Measurements from ENCODE around the gene SLC26A6. TPM values are rescaled to one million over a fixed set of nuclear protein-coding genes. Genes with fewer than 3 reads are reported as not detected.

Gene SLC26A6
- total RNA-seq, 1 experiment from 2014 or later, result 36.3 TPM

DNA sequence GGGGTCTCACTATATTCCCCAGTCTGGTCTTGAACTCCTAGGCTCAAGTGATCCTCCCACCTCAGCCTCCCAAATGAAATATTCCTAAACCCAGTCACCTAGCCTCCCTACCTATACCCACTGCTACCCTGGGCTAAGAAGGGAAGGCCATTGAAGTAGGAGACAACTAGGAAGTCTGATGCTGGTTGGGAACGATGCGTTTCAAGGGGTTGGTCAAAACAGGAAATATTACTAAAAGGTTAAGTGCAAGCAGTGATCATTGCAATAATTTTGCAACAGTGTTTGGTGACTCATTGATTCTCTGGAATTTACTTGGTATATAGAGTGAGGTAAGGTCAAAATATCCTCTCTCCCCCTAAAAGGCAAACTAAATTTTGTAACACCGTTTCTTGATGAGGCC, 21.2 kb downstream of the SLC26A6 start:
- intact Hi-C loops (cut with micrococcal nuclease; ENCODE audit: unreplicated experiment), result no loop called here
- BruUV-seq (replicated peaks), result no TSS peak
- CTCF ChIA-PET, result no interaction called here

DNA sequence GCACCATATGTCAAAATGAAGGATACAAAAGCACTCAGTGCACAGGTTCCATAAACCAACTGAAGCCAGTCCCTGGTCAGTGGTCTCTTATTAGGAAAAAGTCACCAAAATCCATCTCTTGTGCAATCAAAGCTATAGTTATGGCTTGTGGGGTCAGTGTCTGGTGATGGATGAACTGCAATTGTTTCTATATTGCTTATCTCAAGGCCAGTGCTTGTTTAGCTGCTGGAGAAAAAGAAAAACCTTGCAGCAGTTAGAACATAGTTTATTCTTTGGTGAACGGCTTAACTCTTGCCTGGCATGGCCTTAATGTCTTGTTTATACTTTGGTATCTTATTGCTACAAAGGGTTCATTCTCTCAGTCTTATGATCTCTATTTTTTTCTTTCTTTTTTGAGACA, 23.0 kb downstream of the SLC26A6 start:
- intact Hi-C loops (cut with micrococcal nuclease; ENCODE audit: unreplicated experiment) (no loop called here), in situ Hi-C loops (cut with HindIII; ENCODE audit: low pct_unique_long_range_greater_than_20kb, low sequenced_read_pairs) (no loop called here)
- peaks cover 3% of the 10 kb centered on the region; the same call in 1 of the 2 replicates for H3K9me3 ChIP-seq (ENCODE audit: control insufficient read depth, insufficient read depth, low read depth, low read length)
- no peak overlapping the region for H3K27ac ChIP-seq (ENCODE audit: low read length)
- BruUV-seq (replicated peaks), result no TSS peak
- TF ChIP-seq, protein P1, sequence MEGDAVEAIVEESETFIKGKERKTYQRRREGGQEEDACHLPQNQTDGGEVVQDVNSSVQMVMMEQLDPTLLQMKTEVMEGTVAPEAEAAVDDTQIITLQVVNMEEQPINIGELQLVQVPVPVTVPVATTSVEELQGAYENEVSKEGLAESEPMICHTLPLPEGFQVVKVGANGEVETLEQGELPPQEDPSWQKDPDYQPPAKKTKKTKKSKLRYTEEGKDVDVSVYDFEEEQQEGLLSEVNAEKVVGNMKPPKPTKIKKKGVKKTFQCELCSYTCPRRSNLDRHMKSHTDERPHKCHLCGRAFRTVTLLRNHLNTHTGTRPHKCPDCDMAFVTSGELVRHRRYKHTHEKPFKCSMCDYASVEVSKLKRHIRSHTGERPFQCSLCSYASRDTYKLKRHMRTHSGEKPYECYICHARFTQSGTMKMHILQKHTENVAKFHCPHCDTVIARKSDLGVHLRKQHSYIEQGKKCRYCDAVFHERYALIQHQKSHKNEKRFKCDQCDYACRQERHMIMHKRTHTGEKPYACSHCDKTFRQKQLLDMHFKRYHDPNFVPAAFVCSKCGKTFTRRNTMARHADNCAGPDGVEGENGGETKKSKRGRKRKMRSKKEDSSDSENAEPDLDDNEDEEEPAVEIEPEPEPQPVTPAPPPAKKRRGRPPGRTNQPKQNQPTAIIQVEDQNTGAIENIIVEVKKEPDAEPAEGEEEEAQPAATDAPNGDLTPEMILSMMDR (IDR thresholded peaks at IDR 0.05), result no peak
- no peak for TF ChIP-seq POLR2AphosphoS5 (IDR thresholded peaks at IDR 0.05; ENCODE audit: low read depth, low read length)
- TF ChIP-seq TCF7L2 (IDR thresholded peaks at IDR 0.05; ENCODE audit: low read depth, low read length), result no peak
- TF ChIP-seq, protein P2, sequence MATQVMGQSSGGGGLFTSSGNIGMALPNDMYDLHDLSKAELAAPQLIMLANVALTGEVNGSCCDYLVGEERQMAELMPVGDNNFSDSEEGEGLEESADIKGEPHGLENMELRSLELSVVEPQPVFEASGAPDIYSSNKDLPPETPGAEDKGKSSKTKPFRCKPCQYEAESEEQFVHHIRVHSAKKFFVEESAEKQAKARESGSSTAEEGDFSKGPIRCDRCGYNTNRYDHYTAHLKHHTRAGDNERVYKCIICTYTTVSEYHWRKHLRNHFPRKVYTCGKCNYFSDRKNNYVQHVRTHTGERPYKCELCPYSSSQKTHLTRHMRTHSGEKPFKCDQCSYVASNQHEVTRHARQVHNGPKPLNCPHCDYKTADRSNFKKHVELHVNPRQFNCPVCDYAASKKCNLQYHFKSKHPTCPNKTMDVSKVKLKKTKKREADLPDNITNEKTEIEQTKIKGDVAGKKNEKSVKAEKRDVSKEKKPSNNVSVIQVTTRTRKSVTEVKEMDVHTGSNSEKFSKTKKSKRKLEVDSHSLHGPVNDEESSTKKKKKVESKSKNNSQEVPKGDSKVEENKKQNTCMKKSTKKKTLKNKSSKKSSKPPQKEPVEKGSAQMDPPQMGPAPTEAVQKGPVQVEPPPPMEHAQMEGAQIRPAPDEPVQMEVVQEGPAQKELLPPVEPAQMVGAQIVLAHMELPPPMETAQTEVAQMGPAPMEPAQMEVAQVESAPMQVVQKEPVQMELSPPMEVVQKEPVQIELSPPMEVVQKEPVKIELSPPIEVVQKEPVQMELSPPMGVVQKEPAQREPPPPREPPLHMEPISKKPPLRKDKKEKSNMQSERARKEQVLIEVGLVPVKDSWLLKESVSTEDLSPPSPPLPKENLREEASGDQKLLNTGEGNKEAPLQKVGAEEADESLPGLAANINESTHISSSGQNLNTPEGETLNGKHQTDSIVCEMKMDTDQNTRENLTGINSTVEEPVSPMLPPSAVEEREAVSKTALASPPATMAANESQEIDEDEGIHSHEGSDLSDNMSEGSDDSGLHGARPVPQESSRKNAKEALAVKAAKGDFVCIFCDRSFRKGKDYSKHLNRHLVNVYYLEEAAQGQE (IDR thresholded peaks at IDR 0.05; ENCODE audit: insufficient read depth in 1 of 2, low read depth in 2 of 2, low read length in 1 of 2), result no peak
- no peak for DNase-seq (ENCODE audit: low read depth, low spot score)
- ATAC-seq, result no peak
- H3K27me3 ChIP-seq (ENCODE audit: control insufficient read depth, insufficient read depth, low read length), result no peaks in the 10 kb centered on the region
- ChIA-PET POLR2A (no interaction called here), CTCF (interaction anchor here (0.7 kb wide), 1 partner anchor 137 kb away, joined by 4 read pairs; no protein-coding TSS in a partner anchor)
- H3K4me3 ChIP-seq (ENCODE audit: low read depth in 2 of 2, low read length in 2 of 2), result no peak overlapping the region
- H3K36me3 ChIP-seq (ENCODE audit: control insufficient read depth, insufficient read depth, low read length), result peaks cover 9% of the 10 kb centered on the region
- H3K4me1 ChIP-seq (ENCODE audit: control insufficient read depth, insufficient read depth, low read length), result peaks cover 6% of the 10 kb centered on the region

More for the DNA sequence above, 21.2 kb downstream of the SLC26A6 start:
- Histone ChIP-seq H3K4me1 (ENCODE audit: control insufficient read depth, insufficient read depth, low read length) (no peaks in the 10 kb centered on the region), H3K9me3 (ENCODE audit: control insufficient read depth, insufficient read depth, low read depth, low read length) (peaks cover 4% of the 10 kb centered on the region; the same call in 1 of the 2 replicates), H3K4me3 (ENCODE audit: low read depth in 2 of 2, low read length in 2 of 2) (no peak overlapping the region), H3K27me3 (ENCODE audit: control insufficient read depth, insufficient read depth, low read length) (no peaks in the 10 kb centered on the region), H3K36me3 (ENCODE audit: control insufficient read depth, insufficient read depth, low read length) (peaks cover under 1% of the 10 kb centered on the region; the same call in 1 of the 2 replicates), H3K27ac (ENCODE audit: low read length) (no peak overlapping the region)
- no peak for TF ChIP-seq POLR2AphosphoS5 (IDR thresholded peaks at IDR 0.05; ENCODE audit: low read depth, low read length)
- ATAC-seq (no peak), DNase-seq (ENCODE audit: low read depth, low spot score) (no peak)
- POLR2A ChIA-PET, result no interaction called here
- in situ Hi-C loops (cut with HindIII; ENCODE audit: low pct_unique_long_range_greater_than_20kb, low sequenced_read_pairs), result no loop called here

DNA sequence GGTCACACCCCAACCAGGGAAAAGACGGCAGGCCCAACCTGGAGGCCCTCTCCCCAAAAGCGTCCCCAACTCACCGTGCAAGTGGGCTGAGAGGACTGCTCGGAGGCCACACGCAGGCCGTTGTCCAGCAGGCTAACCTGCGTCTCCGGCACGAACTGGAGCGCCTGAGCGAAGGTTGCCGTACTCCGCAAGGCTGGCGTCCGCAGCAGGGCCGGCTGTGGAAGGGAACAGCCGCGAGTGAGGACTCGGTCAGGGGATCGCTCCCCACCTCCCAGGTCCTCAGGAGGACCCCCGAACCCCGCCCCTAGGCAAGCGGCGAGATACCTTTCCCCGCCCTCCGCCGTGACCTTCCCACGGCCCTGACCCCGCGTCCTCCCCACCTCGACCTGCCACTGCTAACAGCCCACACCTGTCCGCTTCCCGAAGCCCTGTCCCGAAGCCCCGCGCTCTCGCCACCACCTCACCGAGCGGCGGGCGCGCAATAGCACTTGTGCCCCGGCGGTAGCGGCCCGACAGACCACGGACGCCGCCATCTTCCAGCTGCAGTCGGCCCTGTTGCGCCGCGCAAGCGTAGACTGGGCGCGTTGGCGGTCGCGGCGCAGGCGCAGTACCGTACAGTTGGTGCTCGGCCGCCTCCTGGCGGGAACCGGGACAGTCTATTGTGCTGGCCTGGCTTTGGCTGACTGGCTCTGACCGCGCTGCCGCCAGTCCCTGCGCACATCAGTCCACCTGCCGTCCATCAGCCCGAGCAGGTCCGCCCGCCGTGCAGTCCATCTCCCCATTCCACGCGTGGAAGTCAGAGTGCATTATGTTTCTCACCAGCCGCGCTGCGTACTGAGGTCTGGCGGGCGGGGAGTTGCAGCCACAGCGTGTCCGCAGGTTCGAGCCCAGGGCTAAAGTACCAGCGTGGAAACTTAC, 25.9 kb downstream of the SLC26A6 start, which contains the start of gene UQCRC1:
Gene UQCRC1 (minus strand): TSS at position 559 of the 918 bp plus-strand sequence. CDS start 26 bp downstream, at position 533.
- Histone ChIP-seq H3K9me3 (ENCODE audit: control insufficient read depth, insufficient read depth, low read depth, low read length) (no peaks in the 10 kb centered on the region), H3K27me3 (ENCODE audit: control insufficient read depth, insufficient read depth, low read length) (no peaks in the 10 kb centered on the region), H3K27ac (ENCODE audit: low read length) (peak within 1 kb of the TSS; percentile 86), H3K4me3 (ENCODE audit: low read depth in 2 of 2, low read length in 2 of 2) (peak within 1 kb of the TSS; percentile 86 to 88), H3K4me1 (ENCODE audit: control insufficient read depth, insufficient read depth, low read length) (peaks cover 6% of the 10 kb centered on the region), H3K36me3 (ENCODE audit: control insufficient read depth, insufficient read depth, low read length) (peaks cover 12% of the 10 kb centered on the region)
- DNase-seq (ENCODE audit: low read depth, low spot score) (peak; percentile 61), ATAC-seq (peak; percentile 100)
- in situ Hi-C loops (cut with HindIII; ENCODE audit: low pct_unique_long_range_greater_than_20kb, low sequenced_read_pairs) (no loop called here), intact Hi-C loops (cut with micrococcal nuclease; ENCODE audit: unreplicated experiment) (no loop called here)
- no TSS peak for BruUV-seq (replicated peaks)
- TF ChIP-seq POLR2AphosphoS5 (IDR thresholded peaks at IDR 0.05; ENCODE audit: low read depth, low read length) (peak; percentile 86), SIN3A (IDR thresholded peaks at IDR 0.05; ENCODE audit: borderline replicate concordance, insufficient read depth, low read depth, low read length) (no peak), TCF7L2 (IDR thresholded peaks at IDR 0.05; ENCODE audit: low read depth, low read length) (no peak)
- TF ChIP-seq, protein P1 (IDR thresholded peaks at IDR 0.05), result peak; percentile 80; the same call in 1 of the 2 replicates
- TF ChIP-seq, protein P2 (IDR thresholded peaks at IDR 0.05; ENCODE audit: insufficient read depth in 1 of 2, low read depth in 2 of 2, low read length in 1 of 2), result no peak
- POLR2A ChIA-PET, result no interaction called here
- CTCF ChIA-PET, result interaction anchor here (0.5 kb wide), 1 partner anchor 9 kb away, joined by 3 read pairs; no protein-coding TSS in a partner anchor
